Heart left ventricle (tissue), 13 donors: ENCODE data around the gene TASOR.

Source experiments
- POLR2A ChIP-seq, 2 donors: fragments of 450-650 bp; IDR thresholded peaks; one replicate each; pipeline ENCODE4 v1.6.1; 2017; ENCODE audit warnings: antibody characterized with exemption in 2 of 2, mild to moderate bottlenecking in 2 of 2, moderate library complexity in 2 of 2
- TF ChIP-seq, protein P1 (sequence below), 12 donors: fragments of 200-600 bp; sonication (generic) in 4 of 12; IDR thresholded peaks; one replicate each; pipeline versions ENCODE4 v1.5.0 to v1.8.0; 2018 to 2022; ENCODE audit warnings: antibody characterized with exemption in 12 of 12, mild to moderate bottlenecking in 5 of 12
- donor health status: ischemic (EF 13 %, LVEDD 7.1; RV severe dilation, severe dysfunction).
- donor health status: DM: no; HTN: yes; CAD: no.
- donor health status: DM: no; HTN: no; CAD: no.
- donor health status: ischemic (EF 25% LVEDD 6.9; RV normal size, moderate dysfunction).
- donor health status: ischemic (EF 25% LVEDD 5.7; RV mildly dilated, moderate dysfunction).
- donor health status: ischemic (EF 35%, LVEDD 5.7; RV mildly dilated, moderate dysfunction).
- donor health status: nonischemic (EF 11% LVEDD 7.7; RV severe dilation, severe dysfunction).
- donor health status: DM: yes; HTN: yes; CAD: no.
- donor health status: PGD.
- donor health status: ischemic (EF 29% LVEDD 5.4; RV normal size, mild dysfunction).
- donor health status: nonischemic (EF 23%, LVEDD 6.1; RV moderate dilation, normal function).

- TF ChIP-seq, protein P1, sequence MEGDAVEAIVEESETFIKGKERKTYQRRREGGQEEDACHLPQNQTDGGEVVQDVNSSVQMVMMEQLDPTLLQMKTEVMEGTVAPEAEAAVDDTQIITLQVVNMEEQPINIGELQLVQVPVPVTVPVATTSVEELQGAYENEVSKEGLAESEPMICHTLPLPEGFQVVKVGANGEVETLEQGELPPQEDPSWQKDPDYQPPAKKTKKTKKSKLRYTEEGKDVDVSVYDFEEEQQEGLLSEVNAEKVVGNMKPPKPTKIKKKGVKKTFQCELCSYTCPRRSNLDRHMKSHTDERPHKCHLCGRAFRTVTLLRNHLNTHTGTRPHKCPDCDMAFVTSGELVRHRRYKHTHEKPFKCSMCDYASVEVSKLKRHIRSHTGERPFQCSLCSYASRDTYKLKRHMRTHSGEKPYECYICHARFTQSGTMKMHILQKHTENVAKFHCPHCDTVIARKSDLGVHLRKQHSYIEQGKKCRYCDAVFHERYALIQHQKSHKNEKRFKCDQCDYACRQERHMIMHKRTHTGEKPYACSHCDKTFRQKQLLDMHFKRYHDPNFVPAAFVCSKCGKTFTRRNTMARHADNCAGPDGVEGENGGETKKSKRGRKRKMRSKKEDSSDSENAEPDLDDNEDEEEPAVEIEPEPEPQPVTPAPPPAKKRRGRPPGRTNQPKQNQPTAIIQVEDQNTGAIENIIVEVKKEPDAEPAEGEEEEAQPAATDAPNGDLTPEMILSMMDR (IDR thresholded peaks at IDR 0.05) = no peak
- TF ChIP-seq POLR2A (IDR thresholded peaks at IDR 0.05) = no peak
These were observed 41.6 kb upstream of the TASOR start for GRCh38 chr3:56724676-56725075.
